ENCODE data around the gene BCL11A.
A peak's percentile ranks its signal among the peaks of the same experiment; 100 is the strongest.

- TF ChIP-seq ZBTB43 (CRISPR knock-in tag; conservative IDR thresholded peaks at IDR 0.05) (0 out of 2 replicates have a peak, but pooled peaks have one; percentile 25), REL (CRISPR knock-in tag; conservative IDR thresholded peaks at IDR 0.05) (no peak), PRDM4 (CRISPR knock-in tag; IDR thresholded peaks at IDR 0.05; ENCODE audit: borderline replicate concordance) (no peak)
These were observed 73.2 kb downstream of the BCL11A start for GRCh38 chr2:60480089-60480773.

All from HepG2 (cell line).